PFSK-1 (cell line): Measurements from ENCODE around the gene STAT6.

Experiments
- SIN3A ChIP-seq: IDR thresholded peaks from 2 replicates; pipeline ENCODE4 v1.6.1; 2012; ENCODE audit warnings: mild to moderate bottlenecking, low read length, moderate library complexity, borderline replicate concordance; ENCODE audit not compliant: insufficient read depth
- TAF1 ChIP-seq: IDR thresholded peaks from 2 replicates; pipeline ENCODE4 v1.6.1; 2012; ENCODE audit warnings: low read length, control low read depth, borderline replicate concordance; ENCODE audit not compliant: insufficient read depth

GRCh38 chr12:57152639-57153038 lies 41.5 kb upstream of the STAT6 start:
- TF ChIP-seq TAF1 (no peak), SIN3A (no peak)
